IPS-11a (cell line): ENCODE measurements around the gene CDYL2.

Experiments used
- H3K4me3 ChIP-seq: one replicate; pipeline ENCODE4 v1.5.1; 2013; ENCODE audit warnings: low read depth, low read length, control low read depth

CDYL2 gene

GRCh38 chr16:80708823-80709222, 95.6 kb downstream of the CDYL2 start:
- H3K4me3 ChIP-seq: no peak overlapping the region

- H3K4me3 ChIP-seq: no peak overlapping the region
These were observed 96.7 kb downstream of the CDYL2 start for GRCh38 chr16:80707686-80708085.

- H3K4me3 ChIP-seq: no peak overlapping the region
These were observed 98.8 kb downstream of the CDYL2 start for GRCh38 chr16:80705596-80705995.

DNA sequence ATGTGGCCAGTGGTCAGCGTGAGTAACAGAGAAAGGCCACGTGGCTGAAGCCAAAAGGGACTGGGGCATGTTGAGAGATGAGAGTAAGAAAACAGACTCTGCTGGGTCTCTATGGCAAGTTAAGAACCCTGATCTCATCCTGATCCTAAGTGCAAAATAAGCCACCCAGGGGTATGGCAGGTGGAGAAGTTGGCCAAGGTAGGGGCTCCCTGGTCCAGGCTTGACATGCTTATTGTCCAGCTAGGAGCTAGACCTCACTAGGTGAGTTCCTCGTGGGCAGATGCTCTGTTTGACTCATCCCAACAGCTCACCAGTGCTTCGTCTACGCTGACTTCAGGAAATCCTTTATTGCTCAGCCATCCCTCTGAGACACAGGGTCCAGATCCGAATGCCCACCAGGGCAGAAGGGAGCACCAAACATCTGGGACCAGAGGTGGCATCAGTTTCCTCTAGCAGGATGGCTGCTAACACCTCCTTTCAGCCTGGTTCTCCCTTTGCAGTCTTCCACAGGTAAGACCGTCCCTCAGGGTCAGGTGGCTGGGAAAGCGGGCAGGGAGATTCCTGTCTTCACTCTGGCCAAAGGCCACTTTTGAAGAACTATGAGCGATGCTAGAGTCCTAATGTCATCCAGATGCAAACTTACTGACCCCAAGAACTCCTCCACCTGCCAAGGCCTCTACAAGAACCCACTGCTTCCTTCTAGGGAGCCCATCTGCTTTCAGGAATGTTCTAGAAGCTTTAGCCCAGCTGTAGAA, 99.5 kb downstream of the CDYL2 start:
- no peak overlapping the region for H3K4me3 ChIP-seq

DNA sequence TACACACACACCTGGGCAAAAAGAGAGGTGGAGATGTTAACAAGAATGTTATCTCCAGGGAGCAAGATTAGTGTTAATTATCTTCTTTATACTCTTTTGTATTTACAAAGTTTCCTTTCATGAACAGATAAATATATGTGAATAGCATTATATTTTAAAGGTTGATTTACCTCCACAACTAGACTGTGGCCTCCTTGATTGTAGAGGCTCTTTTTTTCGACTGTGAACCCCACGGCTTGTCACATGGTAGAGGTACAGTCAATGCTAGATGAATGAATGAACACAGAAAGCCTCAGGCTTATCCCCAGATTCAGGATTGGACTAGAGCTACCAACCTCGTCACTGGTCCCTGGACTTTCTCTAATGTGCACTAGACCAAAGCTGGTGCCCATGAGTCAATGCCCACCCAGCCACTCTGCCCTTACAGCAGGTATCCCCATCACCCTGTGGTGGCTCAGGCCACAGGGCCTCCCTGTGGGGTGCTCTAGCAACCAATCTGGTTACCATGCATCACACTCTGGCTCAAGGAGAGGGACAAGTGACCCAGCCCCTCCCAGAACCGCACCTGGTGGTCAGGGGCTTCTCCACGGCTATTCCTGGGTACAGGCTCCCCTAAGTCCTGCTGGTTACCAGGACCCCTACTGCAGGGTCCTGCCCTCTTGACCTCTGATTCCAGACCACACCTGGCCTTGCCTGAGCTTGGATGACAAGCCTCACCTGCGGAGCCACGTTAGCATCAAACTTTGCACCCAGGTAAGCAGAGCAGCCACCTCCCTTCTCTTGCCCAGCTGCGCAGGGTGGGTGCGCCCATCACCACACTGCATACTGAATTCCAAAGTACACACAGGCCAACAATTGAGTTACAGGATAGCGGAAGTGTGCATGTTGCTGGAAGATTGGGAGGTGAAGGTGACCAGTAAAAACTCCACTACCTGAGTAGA, 101.0 kb downstream of the CDYL2 start:
- no peak overlapping the region for H3K4me3 ChIP-seq

GRCh38 chr16:80702696-80703095, 101.7 kb downstream of the CDYL2 start:
- no peak overlapping the region for H3K4me3 ChIP-seq

GRCh38 chr16:80700558-80700957, 103.8 kb downstream of the CDYL2 start:
- no peak overlapping the region for H3K4me3 ChIP-seq

- H3K4me3 ChIP-seq: no peak overlapping the region
These were observed 109.4 kb downstream of the CDYL2 start for GRCh38 chr16:80695020-80695419.

DNA sequence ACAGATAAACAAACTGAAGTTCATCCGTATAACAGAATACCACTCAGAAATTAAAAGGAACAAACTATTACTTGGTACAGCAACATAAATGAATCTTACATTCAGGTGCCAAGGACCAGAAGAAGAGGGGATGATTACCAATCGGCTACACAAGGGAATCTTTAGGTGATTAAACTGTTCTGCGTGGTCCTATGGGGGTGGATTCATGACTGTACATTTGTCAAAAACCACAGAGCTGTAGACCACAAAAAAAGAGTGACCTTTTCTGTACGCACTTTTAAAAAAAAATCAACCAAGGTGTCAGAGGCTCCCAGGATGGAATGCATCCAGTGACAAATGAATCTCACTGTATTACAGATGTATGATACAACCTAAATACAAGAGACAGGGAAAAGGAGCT, 110.8 kb downstream of the CDYL2 start:
- H3K4me3 ChIP-seq: no peak overlapping the region

- no peak overlapping the region for H3K4me3 ChIP-seq
These were observed 112.1 kb downstream of the CDYL2 start for GRCh38 chr16:80692270-80692669.

- H3K4me3 ChIP-seq: no peak overlapping the region
These were observed 113.2 kb downstream of the CDYL2 start for GRCh38 chr16:80691111-80691741.

DNA sequence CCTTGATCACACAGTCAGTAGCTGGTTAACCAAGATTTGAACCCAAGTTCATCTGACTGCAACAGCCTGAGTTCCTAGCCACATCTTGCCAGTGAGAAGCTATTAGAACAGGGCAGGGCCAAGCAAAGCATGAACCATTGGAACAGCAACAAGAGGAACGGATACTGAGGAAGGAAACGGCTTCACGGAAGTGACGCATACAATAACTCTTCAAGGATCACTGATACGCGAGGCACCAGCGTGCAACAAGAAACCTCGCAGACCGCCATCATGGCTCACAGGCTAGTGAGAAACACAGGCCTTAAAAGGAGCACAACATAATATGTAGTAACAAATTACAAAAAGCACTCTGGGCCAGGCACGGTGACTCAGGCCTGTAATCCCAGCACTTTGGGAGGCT, 114.9 kb downstream of the CDYL2 start:
- H3K4me3 ChIP-seq: no peak overlapping the region

DNA sequence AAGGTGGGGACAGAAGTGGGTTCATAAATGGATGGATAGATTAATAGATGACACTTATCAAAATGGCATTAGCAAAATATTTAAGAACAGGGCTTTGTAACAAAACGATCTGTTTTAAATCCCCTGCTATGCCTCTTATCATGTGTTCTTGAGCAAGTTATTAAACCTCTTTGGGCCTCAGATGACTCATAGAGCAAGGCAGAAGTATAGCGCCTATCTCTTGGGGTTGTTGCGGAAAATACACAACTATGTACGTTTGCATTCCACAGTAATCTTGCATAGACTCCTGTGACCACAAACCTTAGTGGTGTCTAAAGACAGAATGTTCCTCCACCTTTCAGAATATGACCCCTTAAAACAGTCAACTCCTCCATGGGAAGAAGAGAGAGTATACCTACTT, 116.8 kb downstream of the CDYL2 start:
- no peak overlapping the region for H3K4me3 ChIP-seq

DNA sequence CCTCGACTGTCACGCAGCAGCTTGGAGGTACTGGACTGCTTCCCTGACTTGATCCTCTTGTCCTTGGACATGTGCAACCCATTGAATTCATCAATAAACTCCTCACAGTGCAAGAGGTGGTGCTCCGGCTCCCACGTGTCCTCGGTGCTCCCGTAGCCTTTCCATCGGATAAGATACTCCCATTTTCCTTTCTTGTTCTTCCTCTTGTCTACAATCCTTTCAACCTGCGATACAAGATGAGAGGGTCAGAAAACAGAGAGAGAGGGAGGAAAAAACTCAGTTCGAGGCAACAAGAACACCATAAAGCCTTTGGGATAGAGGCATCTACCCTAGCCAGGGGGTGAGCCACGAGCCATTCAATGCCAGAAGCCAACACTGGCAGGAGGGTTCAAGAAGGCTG, 119.5 kb downstream of the CDYL2 start:
- H3K4me3 ChIP-seq: no peak overlapping the region

- H3K4me3 ChIP-seq: no peak overlapping the region
These were observed 120.1 kb downstream of the CDYL2 start for GRCh38 chr16:80684136-80684765.

- no peak overlapping the region for H3K4me3 ChIP-seq
These were observed 120.8 kb downstream of the CDYL2 start for GRCh38 chr16:80683646-80684045.

GRCh38 chr16:80682421-80683070, 121.9 kb downstream of the CDYL2 start:
- no peak overlapping the region for H3K4me3 ChIP-seq

GRCh38 chr16:80681436-80681835, 123.0 kb downstream of the CDYL2 start:
- H3K4me3 ChIP-seq: no peak overlapping the region

DNA sequence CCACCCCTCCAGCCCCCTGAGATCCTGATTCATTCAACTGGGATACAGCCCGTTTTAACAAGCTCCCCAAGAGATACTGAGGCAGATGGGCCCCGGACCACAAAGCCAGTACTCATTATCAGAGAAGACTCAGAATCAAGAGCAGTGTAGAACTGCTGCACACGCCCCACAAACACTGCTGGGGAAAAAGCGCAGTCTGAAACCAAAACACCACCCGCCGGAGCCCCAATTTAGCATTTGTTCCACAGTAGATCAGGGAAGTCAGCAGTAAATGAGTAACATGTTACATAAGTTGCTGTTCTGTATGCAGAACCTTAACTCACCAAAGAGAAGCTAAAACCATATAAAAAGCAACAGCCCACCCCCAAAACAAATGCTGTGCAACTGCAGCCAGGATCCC, 123.6 kb downstream of the CDYL2 start:
- no peak overlapping the region for H3K4me3 ChIP-seq

- no peak overlapping the region for H3K4me3 ChIP-seq
These were observed 124.4 kb downstream of the CDYL2 start for GRCh38 chr16:80680046-80680445.

- H3K4me3 ChIP-seq: no peak overlapping the region
These were observed 129.5 kb downstream of the CDYL2 start for GRCh38 chr16:80674884-80675283.
